BE2C (cell line): ENCODE results near the gene IRAK1.

ENCODE experiments used
- DNase-seq: peaks from one replicate; pipeline ENCODE4 v3.0.0-alpha.2; 2020
- H3K27me3 ChIP-seq: fragments of 250-450 bp; sonication (Bioruptor Pico); 2 replicates; pipeline ENCODE4 v1.5.1; 2020; ENCODE audit warnings: mild to moderate bottlenecking
- H3K36me3 ChIP-seq: fragments of 250-450 bp; sonication (Bioruptor Pico); 2 replicates; pipeline ENCODE4 v1.5.1; 2020; ENCODE audit warnings: mild to moderate bottlenecking
- H3K4me1 ChIP-seq: fragments of 250-450 bp; sonication (Bioruptor Pico); 2 replicates; pipeline ENCODE4 v1.5.1; 2020
- H3K4me3 ChIP-seq: 2 replicates; pipeline ENCODE4 v1.5.1; 2011; ENCODE audit warnings: low read depth, low read length
- H3K9me3 ChIP-seq: fragments of 250-450 bp; sonication (Bioruptor Pico); 2 replicates; pipeline ENCODE4 v1.5.1; 2020
- TF ChIP-seq, protein P1 (sequence below): IDR thresholded peaks from 2 replicates; pipeline ENCODE4 v1.5.1; 2012; ENCODE audit warnings: mild to moderate bottlenecking, low read depth, low read length

IRAK1 gene

DNA sequence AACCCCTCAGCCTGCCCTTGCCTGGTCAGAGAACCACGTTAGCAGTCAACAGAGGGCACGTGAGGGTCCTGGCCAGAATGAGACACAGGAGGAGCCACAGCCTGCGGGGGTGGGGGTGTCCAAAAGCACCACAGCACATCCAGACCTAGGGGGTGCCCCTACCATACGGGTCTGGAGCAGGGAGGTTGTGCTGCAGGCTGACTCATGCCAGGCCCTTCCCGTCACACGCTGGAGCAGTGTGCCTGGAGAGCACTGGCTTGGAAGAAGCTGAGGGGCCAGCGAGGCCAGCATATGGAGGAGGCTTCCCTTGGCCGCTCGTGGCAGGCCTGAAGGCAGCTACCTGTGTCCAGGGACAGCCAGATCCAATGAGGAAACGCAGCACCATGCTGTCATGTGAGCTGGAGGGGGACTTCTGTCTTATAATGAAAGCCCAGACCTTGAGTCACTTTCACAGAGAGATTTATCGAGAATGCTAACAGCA is 1.5 kb upstream of the IRAK1 start:
- Histone ChIP-seq H3K4me3 (no peak overlapping the region), H3K9me3 (no peaks in the 10 kb centered on the region), H3K27me3 (no peaks in the 10 kb centered on the region), H3K4me1 (peaks cover 10% of the 10 kb centered on the region; the same call in 1 of the 2 replicates), H3K36me3 (peaks cover 22% of the 10 kb centered on the region)
- peak; percentile 43 for DNase-seq
- TF ChIP-seq, protein P1, sequence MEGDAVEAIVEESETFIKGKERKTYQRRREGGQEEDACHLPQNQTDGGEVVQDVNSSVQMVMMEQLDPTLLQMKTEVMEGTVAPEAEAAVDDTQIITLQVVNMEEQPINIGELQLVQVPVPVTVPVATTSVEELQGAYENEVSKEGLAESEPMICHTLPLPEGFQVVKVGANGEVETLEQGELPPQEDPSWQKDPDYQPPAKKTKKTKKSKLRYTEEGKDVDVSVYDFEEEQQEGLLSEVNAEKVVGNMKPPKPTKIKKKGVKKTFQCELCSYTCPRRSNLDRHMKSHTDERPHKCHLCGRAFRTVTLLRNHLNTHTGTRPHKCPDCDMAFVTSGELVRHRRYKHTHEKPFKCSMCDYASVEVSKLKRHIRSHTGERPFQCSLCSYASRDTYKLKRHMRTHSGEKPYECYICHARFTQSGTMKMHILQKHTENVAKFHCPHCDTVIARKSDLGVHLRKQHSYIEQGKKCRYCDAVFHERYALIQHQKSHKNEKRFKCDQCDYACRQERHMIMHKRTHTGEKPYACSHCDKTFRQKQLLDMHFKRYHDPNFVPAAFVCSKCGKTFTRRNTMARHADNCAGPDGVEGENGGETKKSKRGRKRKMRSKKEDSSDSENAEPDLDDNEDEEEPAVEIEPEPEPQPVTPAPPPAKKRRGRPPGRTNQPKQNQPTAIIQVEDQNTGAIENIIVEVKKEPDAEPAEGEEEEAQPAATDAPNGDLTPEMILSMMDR: no peak

DNA sequence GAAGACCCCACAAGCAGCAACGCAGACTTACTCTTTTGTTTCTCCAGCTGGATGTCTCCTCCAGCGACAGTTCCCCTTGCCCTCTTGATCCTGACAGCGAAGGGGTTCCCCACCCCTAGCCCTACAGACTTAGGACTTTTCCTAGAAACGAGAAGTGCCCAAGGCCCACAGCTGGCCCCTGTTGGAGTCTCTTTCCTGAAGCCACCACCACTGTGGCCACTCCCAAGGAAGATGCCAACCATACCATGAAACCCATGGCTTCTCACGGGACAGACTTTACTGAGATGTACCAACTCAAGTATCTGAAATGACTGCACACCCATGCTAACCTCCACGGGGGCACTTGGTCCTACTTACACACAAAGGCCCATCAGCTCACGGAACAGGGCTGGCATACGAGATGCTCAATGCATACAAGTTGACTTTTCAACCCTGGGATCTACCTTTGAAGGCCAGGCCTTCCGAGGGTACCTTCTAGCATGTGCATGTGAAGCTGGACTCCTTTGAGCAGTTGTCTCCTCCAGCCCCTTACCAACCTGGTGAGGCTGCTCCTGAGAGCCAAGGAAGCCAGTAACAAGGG is 924 bp upstream of the IRAK1 start:
- Histone ChIP-seq H3K27me3 (no peaks in the 10 kb centered on the region), H3K36me3 (peaks cover 25% of the 10 kb centered on the region), H3K9me3 (no peaks in the 10 kb centered on the region), H3K4me3 (peak overlapping the region; percentile 51), H3K4me1 (peaks cover 10% of the 10 kb centered on the region; the same call in 1 of the 2 replicates)
- DNase-seq: no peak
- TF ChIP-seq, protein P1: no peak

DNA sequence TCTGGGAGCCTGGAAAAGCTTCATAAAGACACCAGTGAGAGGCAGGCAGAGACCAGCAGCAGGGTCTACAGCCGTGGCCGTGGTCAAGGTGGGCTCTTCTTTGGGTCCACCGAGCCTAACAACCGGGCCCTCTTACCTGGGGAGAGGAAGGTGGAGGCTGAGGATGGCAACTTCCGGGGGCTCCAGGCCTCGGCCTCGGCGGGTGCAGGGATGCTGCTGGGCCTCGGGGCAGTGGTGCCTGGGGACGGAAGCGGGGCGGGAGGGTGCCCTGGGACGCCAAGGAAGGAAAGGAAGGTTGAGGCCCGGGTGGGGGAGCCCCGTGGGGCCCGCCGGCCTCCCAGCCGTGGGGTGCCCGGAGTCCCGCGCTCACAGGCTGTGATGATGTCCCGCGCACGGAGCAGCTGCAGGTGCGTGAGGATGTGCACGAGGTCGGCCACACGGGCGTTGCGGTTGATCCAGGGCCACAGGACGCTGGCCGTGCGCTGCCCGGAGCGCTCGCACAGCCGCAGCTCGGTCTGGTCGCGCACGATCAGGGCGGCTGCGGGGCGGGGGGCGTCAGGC is 561 bp downstream of the IRAK1 start:
- Histone ChIP-seq H3K4me3 (peak overlapping the region; percentile 66), H3K36me3 (peaks cover 27% of the 10 kb centered on the region), H3K4me1 (peaks cover 10% of the 10 kb centered on the region; the same call in 1 of the 2 replicates), H3K27me3 (no peaks in the 10 kb centered on the region), H3K9me3 (no peaks in the 10 kb centered on the region)
- TF ChIP-seq, protein P1: no peak
- no peak for DNase-seq

- peaks cover 27% of the 10 kb centered on the region for H3K36me3 ChIP-seq
- no peak for DNase-seq
- H3K4me1 ChIP-seq: peaks cover 10% of the 10 kb centered on the region; the same call in 1 of the 2 replicates
- H3K27me3 ChIP-seq: no peaks in the 10 kb centered on the region
- TF ChIP-seq, protein P1: no peak
- peak overlapping the region; percentile 66 for H3K4me3 ChIP-seq
- no peaks in the 10 kb centered on the region for H3K9me3 ChIP-seq
Observed at GRCh38 chrX:154018518-154019060, 1.1 kb downstream of the IRAK1 start.

DNA sequence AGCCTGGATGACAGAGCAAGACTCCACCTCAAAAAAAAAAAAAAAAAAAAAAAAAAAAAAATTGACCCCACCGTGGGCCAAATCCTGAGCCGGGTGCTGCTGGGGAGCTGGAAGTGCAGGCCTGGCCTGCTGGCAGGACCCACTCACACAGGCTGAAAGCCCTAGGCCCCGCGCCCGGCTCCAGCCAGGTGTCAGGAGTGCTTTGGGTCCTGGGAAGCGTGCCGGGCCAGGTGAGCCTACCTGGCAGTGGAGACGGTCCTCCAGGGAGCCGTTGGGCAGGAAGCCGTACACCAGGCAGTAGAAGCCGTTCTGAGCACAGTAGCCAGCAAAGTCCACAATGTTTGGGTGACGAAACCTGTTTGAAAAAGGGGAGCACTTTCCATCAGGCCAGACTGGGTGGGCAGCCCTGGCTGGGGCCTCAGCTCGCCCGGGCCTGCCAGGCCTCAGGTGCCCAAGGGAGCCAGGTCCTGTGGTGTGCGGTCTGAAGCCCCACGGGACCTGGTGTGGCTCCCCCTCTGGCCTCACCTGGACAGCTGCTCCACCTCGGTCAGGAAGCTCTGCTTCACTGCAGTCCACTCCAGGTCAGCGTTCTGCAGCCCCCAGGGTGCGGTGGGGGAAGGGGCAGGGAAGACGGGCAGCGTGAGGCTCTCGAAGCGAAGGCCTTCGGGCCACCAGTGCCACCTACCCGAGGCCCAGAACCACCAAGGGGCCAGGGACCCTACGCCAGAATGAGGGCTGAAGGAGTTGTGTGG is 1.8 kb downstream of the IRAK1 start:
- TF ChIP-seq, protein P1: no peak
- peaks cover 32% of the 10 kb centered on the region for H3K36me3 ChIP-seq
- H3K9me3 ChIP-seq: no peaks in the 10 kb centered on the region
- peak overlapping the region; percentile 66 for H3K4me3 ChIP-seq
- no peaks in the 10 kb centered on the region for H3K27me3 ChIP-seq
- peaks cover 10% of the 10 kb centered on the region; the same call in 1 of the 2 replicates for H3K4me1 ChIP-seq
- no peak for DNase-seq
